IPS-20b (cell line): ENCODE results near the gene MSI2.

ENCODE experiments used
- H3K27ac ChIP-seq: one replicate; pipeline ENCODE4 v1.5.1; 2013; ENCODE audit warnings: low read length
- H3K27me3 ChIP-seq: 2 replicates; pipeline ENCODE4 v1.6.1; 2013; ENCODE audit warnings: mild to moderate bottlenecking, low read length, inconsistent platforms; ENCODE audit not compliant: insufficient read depth
- H3K36me3 ChIP-seq: 2 replicates; pipeline ENCODE4 v1.6.1; 2013; ENCODE audit warnings: low read depth, mild to moderate bottlenecking, inconsistent platforms, low read length, moderate library complexity; ENCODE audit not compliant: insufficient read depth
- H3K4me1 ChIP-seq: 2 replicates; pipeline ENCODE4 v1.6.1; 2013; ENCODE audit warnings: mild to moderate bottlenecking, control low read depth, inconsistent platforms, low read length, moderate library complexity; ENCODE audit not compliant: insufficient read depth
- H3K4me3 ChIP-seq: 2 replicates; pipeline ENCODE4 v1.5.1; 2013; ENCODE audit warnings: mild to moderate bottlenecking, low read length, inconsistent platforms
- H3K9ac ChIP-seq: 2 replicates; pipeline ENCODE4 v1.6.1; 2013; ENCODE audit warnings: low read depth, mild to moderate bottlenecking, inconsistent platforms, low read length, moderate library complexity
- H3K9me3 ChIP-seq: 2 replicates; pipeline ENCODE4 v1.6.1; 2013; ENCODE audit warnings: mild to moderate bottlenecking, low read depth, low read length, inconsistent platforms; ENCODE audit not compliant: insufficient read depth

MSI2 gene

DNA sequence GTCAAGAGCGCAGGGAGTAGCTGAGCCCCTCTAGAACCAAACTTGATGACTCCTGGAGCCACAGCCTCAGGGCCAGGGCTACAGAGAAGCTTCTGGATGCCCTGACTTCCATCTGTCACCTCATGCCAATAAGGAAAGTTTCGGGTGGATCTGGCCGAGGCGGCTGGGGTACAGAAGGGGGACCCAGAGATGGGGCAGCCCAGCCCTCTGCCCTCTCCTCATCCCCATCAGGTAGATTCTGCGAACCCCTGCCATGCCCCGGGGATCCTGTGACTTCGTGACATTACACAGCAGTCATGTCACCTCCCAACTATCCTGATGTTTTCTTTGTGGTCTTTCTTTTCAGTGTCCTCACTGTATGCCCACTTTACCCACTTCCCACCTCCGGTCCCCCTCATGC, 374.4 kb downstream of the MSI2 start:
- no peak overlapping the region for H3K27ac ChIP-seq
- no peak overlapping the region for H3K4me3 ChIP-seq
- no peak overlapping the region for H3K9ac ChIP-seq
- H3K36me3 ChIP-seq: peaks cover 18% of the 10 kb centered on the region; the same call in 1 of the 2 replicates
- H3K4me1 ChIP-seq: no peaks in the 10 kb centered on the region
- no peaks in the 10 kb centered on the region for H3K27me3 ChIP-seq
- no peaks in the 10 kb centered on the region for H3K9me3 ChIP-seq

DNA sequence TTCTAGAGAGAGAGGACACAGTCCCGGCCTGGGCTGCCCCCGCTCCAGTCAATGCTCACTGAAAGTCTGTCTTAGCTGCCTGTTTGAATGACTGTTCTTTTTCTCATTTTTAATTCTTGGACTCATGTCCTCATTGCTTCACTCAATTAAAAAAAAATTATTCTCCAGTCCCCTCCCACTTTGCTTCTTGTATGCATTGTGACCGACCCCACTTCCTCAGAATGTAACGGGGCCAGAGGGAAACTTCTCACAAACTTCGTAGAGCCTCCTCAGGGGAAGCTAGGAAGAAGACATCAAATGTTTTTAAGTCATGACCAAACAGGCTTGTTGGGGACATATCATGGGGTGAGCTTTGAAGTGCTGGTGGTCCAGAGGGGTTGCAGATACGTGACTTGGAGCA, 375.5 kb downstream of the MSI2 start:
- Histone ChIP-seq H3K27me3 (no peaks in the 10 kb centered on the region), H3K4me3 (no peak overlapping the region), H3K9ac (no peak overlapping the region), H3K36me3 (peaks cover 18% of the 10 kb centered on the region; the same call in 1 of the 2 replicates), H3K4me1 (no peaks in the 10 kb centered on the region; the same call in 1 of the 2 replicates), H3K9me3 (no peaks in the 10 kb centered on the region), H3K27ac (no peak overlapping the region)

GRCh38 chr17:57632294-57632693, 376.0 kb downstream of the MSI2 start:
- no peaks in the 10 kb centered on the region; the same call in 1 of the 2 replicates for H3K4me1 ChIP-seq
- H3K27ac ChIP-seq: no peak overlapping the region
- peaks cover 18% of the 10 kb centered on the region; the same call in 1 of the 2 replicates for H3K36me3 ChIP-seq
- H3K9me3 ChIP-seq: no peaks in the 10 kb centered on the region
- no peaks in the 10 kb centered on the region for H3K27me3 ChIP-seq
- H3K4me3 ChIP-seq: no peak overlapping the region
- H3K9ac ChIP-seq: no peak overlapping the region

DNA sequence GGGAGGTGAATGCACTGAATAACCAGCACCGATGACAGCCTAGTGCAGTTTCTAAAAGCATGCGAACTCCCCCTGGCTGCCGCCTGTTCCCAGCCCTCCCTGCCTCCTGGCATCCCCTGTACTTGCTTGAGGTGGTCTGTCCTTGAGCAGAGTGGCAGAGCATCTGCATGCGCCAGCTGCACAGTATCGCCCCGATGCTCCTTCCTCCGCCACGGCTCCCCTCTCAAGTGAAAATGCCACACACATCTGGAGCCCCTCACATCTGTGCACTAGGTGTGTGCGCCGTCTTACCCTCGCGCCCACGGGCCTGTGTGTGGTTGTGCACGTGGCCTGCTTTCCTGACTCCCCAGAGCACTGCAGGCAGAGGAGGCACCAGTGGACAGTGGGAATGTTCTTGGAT, 376.9 kb downstream of the MSI2 start:
- no peak overlapping the region for H3K27ac ChIP-seq
- H3K36me3 ChIP-seq: peaks cover 18% of the 10 kb centered on the region; the same call in 1 of the 2 replicates

DNA sequence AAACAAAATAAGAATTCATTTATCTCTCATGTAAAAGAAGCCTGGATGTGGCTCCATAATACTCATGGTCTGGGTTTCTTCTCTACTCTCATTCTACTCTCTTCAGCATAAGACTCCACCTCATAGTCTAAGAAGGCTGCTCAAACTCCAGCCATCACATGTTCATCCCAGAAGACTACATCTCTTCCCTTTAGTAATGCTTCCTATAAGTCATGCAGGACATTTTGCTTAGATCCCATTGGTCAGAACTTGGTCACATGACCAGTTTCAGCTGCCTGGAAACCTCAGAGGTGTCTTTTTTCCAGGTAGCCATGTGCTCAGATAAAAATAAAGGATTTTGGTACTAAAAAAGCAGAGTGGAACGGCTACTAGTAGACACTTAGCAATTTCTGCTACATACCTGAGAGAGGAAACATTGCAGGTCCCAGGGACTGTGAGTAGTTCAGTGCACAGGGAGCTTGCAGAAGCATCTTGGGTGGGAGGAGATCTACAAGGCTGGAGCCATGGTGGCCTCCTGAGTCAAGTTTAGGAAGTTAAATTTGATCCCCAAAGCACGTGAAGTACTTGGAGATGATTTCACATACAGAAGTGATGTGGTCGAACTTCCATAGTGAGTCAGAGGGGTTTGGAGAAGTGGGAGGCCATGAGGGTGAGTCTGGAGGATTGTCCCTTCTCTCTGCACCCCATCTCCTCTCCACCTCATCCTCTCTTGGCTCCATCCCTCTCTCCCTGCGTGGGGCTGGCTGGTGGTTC, 378.6 kb downstream of the MSI2 start:
- Histone ChIP-seq H3K27ac (no peak overlapping the region), H3K9me3 (no peaks in the 10 kb centered on the region), H3K4me3 (no peak overlapping the region), H3K4me1 (no peaks in the 10 kb centered on the region; the same call in 1 of the 2 replicates), H3K36me3 (peaks cover 15% of the 10 kb centered on the region; the same call in 1 of the 2 replicates), H3K9ac (no peak overlapping the region), H3K27me3 (no peaks in the 10 kb centered on the region)

More for the DNA sequence above, 376.9 kb downstream of the MSI2 start:
- H3K9ac ChIP-seq: no peak overlapping the region
- H3K9me3 ChIP-seq: no peaks in the 10 kb centered on the region
- H3K27me3 ChIP-seq: no peaks in the 10 kb centered on the region
- H3K4me1 ChIP-seq: no peaks in the 10 kb centered on the region; the same call in 1 of the 2 replicates
- H3K4me3 ChIP-seq: no peak overlapping the region

DNA sequence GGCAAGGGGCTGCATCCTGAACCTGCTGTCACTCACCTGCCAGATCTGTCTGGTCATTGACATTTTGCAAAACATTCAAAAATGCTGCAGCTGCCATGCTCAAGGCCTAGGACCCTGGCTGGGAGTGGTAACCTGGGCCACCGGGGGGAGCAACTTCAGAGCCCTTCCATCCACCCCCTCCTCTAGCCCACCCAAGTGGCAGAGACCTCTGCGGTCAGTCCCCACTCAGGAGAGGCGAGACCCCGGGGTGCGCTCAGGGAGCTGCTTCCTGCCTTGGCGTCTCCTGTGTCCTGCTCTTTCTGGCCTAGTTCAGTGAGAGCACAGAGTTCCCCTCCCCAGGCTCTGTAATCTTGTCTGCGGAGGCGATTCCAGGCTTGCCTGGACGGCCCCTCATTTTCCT, 380.0 kb downstream of the MSI2 start:
- no peaks in the 10 kb centered on the region for H3K9me3 ChIP-seq
- H3K4me3 ChIP-seq: no peak overlapping the region
- no peak overlapping the region for H3K9ac ChIP-seq
- H3K4me1 ChIP-seq: no peaks in the 10 kb centered on the region; the same call in 1 of the 2 replicates
- H3K27me3 ChIP-seq: no peaks in the 10 kb centered on the region
- no peak overlapping the region for H3K27ac ChIP-seq
- H3K36me3 ChIP-seq: peaks cover 15% of the 10 kb centered on the region; the same call in 1 of the 2 replicates

DNA sequence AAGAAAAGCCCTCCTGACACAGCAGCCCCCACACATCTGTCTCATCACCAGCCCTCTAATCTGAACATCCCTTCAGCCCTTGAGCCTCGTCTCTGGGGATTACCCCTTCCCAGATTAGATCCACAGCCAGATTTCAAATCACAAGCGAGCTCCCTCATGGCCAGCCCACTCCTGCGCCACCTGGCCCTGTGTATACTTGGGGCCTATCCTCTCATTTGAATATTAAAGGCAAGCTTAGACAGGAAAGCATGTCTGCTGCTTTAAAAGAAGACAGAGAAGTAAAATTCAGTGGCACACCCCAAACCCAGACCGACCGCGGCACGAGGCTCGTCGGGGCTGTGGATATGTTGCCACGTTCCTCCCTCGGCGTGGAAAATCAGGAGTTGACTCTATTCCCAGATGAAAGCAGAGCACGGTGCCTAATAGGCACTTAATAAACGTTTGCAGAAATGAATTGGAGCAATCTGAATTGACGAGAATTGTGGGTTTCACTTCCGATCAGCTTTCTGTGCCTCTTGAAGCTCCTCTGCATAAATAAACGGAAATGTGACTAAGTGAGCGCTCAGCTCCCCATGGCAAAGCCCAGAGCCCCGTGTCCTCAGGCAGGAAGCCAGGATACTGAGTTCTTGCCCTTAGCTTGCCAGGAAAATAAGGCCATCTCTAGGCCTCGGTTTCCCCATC, 380.8 kb downstream of the MSI2 start:
- no peak overlapping the region for H3K27ac ChIP-seq
- no peaks in the 10 kb centered on the region for H3K27me3 ChIP-seq
- no peak overlapping the region for H3K4me3 ChIP-seq
- peaks cover 12% of the 10 kb centered on the region; the same call in 1 of the 2 replicates for H3K36me3 ChIP-seq
- no peak overlapping the region for H3K9ac ChIP-seq
- no peaks in the 10 kb centered on the region for H3K9me3 ChIP-seq
- H3K4me1 ChIP-seq: no peaks in the 10 kb centered on the region; the same call in 1 of the 2 replicates

GRCh38 chr17:57637666-57638010, 381.3 kb downstream of the MSI2 start:
- H3K27me3 ChIP-seq: no peaks in the 10 kb centered on the region
- H3K4me1 ChIP-seq: peaks cover 2% of the 10 kb centered on the region; the same call in 1 of the 2 replicates
- H3K36me3 ChIP-seq: peaks cover 12% of the 10 kb centered on the region; the same call in 1 of the 2 replicates
- H3K4me3 ChIP-seq: no peak overlapping the region
- no peaks in the 10 kb centered on the region for H3K9me3 ChIP-seq
- no peak overlapping the region for H3K27ac ChIP-seq
- no peak overlapping the region for H3K9ac ChIP-seq

DNA sequence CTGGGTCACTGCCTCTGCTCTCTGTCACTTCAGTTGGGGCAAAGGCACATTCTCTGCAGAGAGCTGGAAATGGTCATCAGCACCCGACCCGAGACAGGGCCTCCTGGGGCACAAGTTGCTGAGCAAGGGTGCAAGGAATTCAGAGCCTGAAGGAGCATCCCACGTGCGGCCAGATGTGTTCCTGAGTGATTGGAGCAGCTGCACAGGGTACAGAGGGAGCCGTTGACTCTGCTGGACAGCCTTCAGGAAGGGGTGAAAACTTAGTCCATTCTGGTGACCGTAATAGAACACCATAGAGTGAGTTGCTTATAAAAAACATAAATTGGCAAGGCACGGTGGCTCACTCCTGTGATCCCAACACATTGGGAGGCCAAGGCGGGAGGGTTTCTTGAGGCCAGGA, 382.0 kb downstream of the MSI2 start:
- no peak overlapping the region for H3K27ac ChIP-seq
- peaks cover 7% of the 10 kb centered on the region; the same call in 1 of the 2 replicates for H3K36me3 ChIP-seq

DNA sequence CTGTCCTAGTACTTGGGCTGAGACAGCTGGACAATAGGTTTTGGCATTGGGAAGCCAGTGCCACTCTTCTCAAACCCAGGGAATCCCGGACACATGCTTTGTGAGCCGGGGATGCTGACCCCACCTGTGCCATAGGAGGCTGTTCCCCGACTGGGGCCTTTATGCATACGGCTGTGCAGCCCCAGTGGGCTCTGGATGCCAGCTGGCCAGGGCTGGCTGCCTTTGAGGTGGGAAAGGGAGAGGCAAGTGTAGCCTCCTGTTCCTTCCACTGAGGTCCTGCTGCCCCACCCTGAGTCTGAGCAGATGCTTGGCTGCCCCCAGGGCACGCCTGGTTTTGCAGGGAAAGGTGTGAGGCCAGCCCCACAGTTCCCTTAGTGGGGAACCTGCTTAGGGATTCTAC, 383.1 kb downstream of the MSI2 start:
- H3K4me1 ChIP-seq: peaks cover 6% of the 10 kb centered on the region; the same call in 1 of the 2 replicates
- no peak overlapping the region for H3K27ac ChIP-seq
- H3K9me3 ChIP-seq: no peaks in the 10 kb centered on the region
- no peaks in the 10 kb centered on the region for H3K27me3 ChIP-seq
- H3K4me3 ChIP-seq: no peak overlapping the region
- no peaks in the 10 kb centered on the region for H3K36me3 ChIP-seq
- H3K9ac ChIP-seq: no peak overlapping the region

More for the DNA sequence above, 382.0 kb downstream of the MSI2 start:
- Histone ChIP-seq H3K4me1 (peaks cover 6% of the 10 kb centered on the region; the same call in 1 of the 2 replicates), H3K9ac (no peak overlapping the region), H3K27me3 (no peaks in the 10 kb centered on the region), H3K9me3 (no peaks in the 10 kb centered on the region), H3K4me3 (no peak overlapping the region)

GRCh38 chr17:57640079-57640478, 383.8 kb downstream of the MSI2 start:
- Histone ChIP-seq H3K27me3 (no peaks in the 10 kb centered on the region), H3K9me3 (no peaks in the 10 kb centered on the region), H3K9ac (no peak overlapping the region), H3K4me3 (no peak overlapping the region), H3K4me1 (peaks cover 6% of the 10 kb centered on the region; the same call in 1 of the 2 replicates), H3K36me3 (no peaks in the 10 kb centered on the region), H3K27ac (no peak overlapping the region)
